Stimulated activated naive CD4-positive, alpha-beta T cell treated with Interleukin-2 at 50 U/mL for 16 hours (primary cell): ENCODE measurements around the gene TULP1.

Source experiments
- DNase-seq: peaks from one replicate; lab custom pipeline; 2025; lab: John Stamatoyannopoulos, UW

The TULP1 gene

DNA sequence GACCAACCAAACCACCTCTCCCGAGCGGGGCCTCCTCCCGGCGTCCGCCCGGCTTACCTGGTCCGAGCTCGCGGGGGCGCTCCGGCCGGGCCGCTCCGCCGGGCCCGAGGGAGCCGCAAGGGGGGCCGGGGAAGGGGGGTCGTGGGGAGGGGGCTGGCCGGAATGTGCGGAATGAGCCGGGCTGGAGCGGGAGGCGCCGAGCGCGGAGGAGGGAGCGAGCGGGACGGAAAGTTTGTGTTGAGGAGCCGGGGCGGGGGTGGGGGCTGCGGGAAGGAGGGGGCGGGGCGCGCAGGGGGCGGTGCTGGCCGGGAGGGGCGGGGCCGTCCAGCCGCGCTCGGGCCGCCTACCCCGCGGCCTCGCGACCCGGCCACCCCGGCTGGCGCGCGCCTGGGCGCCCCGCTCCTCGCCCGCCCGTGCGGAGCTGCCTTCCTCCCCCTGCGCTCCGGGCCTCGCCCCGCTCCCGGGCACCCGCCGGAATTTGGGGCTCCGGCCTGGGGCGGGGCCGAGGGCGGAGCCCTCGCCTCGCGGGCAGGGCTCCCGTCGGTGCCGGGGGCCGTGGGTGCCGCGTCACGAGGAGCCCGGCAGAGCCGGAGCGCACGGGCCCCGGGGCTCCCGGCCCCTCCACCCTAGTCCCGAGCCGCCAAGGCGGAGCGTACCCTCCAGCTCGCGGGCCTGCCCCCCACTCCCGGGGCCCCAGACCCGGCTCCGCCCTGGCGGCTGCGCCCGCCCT is 15.7 kb downstream of the TULP1 start, which contains the start of gene TEAD3:
Gene TEAD3, minus strand, starts transcription at position 239 of the 730 bp plus-strand sequence.
- peak; percentile 51 for DNase-seq

DNA sequence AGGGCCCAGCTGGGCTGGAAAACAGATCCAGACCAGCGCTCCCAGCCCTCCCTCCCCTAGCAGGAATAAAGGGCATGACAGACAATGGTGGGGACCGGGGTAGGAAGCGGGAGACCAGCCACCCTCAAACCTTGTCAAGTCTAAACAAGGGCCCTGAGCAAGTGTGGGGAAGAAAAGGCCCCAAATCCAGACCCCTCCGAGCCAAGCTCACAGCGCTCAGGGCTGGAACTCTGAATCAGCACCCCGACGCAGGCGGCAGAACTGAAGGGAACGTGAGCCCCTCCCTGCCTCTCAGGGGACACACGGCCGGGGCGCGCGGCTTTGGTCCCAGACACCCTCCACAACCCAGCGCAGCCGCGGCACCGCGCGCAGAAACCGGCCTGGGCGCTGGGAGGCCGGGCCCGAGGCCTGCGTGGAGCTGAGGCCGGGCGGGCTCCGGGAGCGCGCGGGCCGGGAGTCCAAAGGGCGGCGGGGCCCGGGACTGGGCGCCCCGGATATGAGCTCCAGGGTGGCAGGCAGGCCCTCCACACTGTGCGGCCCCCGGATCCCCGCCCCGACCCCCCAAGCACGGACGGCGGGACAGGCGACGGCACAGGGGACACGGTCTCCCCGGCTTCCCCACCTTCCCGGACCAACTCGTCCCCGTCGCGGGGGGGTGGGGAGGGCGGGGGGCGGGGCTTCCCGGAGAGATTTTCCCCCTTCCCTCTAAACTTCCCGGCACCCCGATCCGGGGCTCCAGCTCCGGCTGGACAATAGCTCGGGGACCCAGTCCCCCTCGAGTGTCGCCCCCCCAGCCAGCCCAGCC is 16.5 kb downstream of the TULP1 start:
- no peak for DNase-seq

DNA sequence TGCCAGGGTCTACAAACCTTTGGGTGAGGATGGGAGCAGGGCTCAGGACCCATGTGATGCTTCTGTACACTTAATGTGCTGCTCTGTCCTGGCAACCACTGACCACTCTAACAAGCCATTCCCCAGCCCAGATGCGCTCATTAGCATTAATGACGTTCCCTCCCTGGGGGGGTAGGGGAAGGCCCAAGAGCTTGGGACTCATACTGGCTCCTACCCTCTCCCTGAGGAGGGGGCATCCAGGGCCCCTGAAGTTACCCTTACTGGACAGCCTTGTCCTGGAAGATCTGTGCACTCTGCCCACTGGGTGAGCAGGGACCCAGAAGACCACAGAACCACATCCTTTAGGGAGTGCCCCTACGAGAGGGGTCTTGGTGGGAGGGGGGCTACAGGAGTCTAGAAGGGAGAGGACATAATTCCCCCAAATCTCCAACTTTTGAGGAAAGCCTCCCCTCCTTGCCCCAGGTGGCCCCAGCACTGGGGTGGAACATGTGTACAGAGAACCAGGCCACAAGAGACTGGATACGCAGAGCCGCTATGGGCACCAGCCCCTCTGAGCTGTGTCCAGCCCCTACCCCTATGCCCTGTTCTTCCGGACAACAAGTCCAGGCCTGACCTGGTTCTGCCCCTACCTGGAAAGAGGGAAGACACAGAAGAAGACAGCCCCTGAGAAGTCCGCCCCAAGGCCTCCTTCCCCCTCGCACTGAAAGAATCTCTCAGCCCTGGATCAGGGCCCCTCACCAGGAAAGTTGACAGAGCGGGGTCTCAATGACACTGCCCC is 17.2 kb downstream of the TULP1 start:
- DNase-seq = no peak

DNA sequence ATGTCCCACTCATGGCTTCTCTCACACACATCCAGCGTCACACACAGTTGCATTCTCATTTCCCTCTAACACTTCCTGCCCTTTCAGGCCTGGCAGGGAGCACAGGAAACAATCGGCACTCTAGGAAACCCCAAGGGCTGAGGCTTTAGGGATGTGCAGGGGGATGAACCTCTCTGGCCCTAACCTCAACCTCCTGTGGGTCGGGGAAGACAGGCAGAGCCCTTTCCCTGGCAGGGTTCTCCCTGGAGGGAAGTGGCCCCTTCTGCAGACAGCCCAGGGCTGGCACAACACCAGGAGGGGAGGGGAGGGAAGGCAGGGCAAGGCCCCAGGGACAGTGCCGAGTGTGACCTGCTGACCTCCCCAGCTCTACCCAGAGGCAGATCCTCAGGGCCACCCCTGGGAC is 18.5 kb downstream of the TULP1 start:
- DNase-seq = no peak

DNA sequence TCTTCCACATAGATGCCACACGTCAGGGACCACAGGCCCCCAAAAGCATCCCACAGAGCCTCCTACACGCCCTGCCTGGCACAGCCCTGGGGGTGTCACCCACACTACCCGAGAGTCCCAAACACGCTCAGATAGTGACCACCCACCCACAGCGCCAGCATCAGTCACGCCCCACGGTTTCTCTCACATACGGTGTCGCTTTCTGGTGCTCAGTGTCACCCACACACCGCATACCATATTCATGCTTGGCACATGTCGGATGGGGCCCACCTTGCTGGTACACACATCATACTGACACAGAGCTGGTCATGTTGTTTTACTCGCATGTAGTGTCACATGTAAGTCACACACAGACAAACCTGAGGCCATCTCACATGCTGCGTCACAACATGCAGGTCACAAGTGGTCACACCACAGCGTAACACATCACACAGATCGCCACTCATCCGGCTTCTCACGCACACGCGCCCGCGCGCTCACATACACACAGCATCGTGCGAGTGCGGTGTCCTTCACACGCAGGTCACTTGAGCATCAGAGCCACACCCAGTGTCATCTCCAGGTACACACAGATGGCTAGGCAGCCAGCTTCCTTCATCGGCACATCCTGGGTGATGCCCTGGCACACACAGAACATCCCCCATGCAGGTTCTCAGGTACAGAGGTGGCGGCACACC is 19.3 kb downstream of the TULP1 start:
- no peak for DNase-seq

DNA sequence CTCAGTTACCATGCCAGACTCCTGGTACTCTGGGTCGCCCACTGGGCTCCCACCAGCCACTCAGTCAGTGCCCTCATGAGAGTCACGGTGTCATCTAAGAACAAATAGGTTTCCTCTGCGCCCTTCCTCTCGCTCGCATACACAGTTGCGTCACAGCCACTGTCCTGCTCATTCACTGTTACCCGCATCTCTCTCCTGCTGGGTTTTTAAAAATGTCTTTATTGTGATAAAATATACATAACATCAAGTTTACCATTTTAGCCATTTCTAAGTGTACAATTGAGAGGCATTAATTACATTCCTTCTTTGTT is 19.8 kb downstream of the TULP1 start:
- no peak for DNase-seq

DNA sequence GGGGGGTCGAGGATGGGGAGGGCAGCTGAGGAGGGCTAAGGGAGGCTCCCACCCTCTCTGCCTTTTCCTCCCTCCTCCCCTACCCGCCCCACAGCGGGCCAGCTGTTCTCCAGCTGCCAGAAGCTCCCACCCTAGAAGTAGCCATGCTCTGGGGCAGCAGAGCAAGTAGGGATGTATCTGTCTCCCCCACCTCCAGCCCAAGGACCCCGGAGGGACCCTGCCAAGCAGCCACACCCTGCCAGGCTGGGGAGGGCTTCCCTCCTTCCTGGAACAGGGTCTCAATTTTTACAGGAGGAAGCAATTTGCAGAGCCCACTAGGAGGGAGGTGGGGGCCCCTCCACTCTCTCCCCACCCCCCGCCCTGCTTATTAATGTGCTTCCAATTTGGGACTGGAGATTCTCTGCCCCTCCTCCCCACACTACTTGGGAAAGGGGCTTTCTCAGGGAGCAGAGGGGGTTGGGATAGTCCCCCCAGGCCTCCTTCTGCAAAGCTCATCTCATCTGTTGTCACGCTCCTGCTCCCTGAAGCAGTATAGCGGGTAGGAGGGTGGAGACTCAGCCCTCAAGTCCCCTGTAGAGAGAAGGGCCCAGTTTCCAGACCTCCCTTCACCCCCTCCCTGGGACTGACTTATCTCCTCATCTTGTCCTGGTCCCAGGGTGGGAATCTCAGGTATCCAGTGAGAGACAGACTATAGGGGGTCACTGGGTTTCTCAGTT is 20.3 kb downstream of the TULP1 start:
- no peak for DNase-seq

DNA sequence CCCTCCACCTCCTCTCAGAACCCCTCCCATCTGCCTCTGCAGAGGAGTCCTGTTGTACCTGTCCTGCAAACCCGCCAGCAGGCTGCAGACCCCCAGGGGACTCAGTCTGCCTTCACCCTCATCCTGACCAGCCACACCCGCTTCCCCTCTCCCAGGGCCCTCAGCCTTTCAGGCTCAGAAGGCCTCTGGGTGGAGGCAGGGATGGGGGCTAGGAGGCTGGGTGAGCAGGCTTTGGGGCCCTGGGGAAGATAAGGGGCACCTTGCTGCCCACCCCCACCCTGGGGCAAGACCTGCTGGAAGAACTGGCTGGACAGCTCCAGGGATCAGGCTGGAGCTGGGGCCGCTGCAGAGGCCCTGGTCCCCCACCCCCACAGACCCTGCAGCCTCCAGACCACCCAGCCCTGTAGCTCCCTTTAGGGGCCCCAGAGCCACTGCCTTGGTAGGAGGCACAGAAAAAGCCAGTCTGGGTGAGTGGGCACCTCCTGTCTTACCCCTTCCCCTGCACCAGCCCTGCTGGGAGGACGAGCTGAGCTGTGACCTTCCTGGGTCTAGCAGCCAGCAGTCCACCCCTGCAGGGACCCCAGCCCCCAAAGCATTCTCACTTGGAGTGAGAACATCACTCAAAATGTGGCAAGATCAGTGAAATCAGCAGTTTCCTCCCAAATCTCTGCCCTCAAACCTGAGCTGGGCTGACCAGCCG is 21.0 kb downstream of the TULP1 start:
- no peak for DNase-seq

DNA sequence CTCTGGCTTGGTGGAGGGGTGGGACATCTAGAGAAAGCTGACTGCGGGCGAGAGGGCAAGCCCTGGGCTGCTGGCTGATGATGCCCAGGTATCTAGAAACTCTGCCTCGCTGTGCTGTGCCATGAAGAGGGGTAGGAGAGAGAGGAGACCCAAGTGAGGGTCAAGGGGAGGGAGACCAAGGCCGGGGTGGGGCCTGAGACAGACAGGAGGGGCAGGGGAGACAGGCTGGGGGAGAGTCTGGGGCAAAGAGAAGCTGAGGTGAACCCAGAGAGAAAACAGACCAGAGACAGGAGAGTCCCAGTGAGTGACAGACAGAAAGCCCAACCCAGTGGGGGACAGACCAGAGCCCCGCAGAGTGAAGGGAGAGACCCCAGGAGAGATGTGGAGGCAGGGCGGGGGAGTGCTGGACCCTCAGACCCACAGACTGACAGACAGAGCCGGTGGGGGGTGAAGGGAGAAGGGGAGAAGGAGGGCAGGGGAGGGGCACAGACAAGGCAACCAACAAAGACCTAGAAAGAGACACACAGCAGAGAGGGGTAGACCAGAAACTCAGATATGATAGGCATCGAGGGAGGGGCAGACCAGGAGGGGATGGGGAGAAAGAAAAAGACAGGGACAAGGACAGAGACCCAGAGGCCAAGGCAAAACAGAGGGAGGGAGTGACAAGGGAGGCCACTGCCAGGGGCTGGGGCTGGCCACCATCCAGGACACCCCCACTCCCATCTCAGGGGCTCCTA is 21.7 kb downstream of the TULP1 start:
- no peak for DNase-seq

DNA sequence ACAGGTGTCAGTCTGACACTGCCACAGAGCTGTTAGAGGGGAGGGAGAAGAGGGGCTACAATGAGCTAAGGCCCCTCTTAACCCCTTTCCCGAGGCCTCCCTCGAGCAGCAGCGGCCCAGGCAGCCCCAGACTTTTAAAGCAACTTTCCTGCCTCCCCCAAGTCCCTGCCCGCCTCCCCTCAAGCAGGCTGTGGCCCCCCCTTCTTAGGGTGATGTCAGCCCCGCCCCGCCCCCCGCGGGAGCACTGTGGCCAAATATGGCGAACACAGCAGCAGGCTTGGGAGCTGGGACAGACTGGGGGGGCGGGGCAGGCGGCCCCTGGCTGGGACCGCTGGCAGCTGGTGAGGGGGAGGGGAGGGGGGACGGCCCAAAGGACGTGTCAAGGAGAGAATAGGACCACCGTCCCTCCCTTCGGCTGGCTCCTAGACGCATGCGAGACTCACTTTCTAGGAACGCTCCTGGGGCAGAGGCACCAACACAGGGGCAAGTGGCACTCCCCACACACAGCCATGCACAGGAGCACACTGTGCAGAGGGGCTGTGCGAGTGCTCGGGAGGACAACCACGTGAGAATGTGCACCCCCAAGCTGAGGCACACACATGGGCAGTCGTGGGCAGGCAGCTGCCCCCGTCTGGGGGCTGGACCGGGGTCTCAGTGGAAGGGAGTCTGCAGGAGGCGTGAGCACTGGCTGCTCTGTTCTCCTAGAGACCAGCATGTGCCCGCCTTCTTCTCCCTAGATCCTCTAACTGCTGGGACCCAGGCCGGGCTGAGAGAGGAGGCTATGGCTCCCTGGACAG is 22.5 kb downstream of the TULP1 start:
- DNase-seq = no peak

DNA sequence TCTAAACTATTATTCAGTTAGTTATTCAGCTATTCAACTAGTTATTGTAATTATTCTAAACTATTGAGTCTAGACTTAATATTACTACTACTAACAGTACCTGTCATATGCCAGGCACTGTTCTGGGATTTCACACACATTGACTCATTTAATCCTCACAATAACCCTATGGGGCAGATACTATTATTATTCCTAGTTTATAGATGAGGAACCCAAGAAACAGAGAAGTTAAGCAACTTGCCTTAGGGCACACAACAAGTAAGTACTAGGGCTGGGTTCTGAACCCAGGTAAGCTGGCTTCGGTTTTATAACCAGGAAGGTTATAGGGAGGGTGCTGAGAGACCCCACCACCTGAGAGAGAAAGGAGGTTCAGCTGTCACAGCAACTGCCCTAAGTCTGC is 23.6 kb downstream of the TULP1 start:
- DNase-seq = no peak

DNA sequence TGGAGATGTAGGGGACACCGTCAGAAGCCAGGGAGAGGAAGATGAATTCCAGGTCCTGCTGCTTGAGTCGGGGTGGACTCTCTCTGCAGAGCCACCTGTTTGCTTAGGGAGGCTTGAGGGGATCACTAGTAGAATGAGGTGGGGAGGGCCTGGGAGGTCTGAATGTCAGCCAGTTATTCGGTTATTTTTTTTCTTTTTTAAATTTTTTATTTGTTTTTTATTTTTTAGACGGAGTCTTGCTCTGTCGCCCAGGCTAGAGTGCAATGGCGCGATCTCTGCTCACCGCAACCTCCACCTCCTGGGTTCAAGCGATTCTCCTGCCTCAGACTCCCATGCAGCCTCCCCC is 24.2 kb downstream of the TULP1 start:
- DNase-seq = no peak

DNA sequence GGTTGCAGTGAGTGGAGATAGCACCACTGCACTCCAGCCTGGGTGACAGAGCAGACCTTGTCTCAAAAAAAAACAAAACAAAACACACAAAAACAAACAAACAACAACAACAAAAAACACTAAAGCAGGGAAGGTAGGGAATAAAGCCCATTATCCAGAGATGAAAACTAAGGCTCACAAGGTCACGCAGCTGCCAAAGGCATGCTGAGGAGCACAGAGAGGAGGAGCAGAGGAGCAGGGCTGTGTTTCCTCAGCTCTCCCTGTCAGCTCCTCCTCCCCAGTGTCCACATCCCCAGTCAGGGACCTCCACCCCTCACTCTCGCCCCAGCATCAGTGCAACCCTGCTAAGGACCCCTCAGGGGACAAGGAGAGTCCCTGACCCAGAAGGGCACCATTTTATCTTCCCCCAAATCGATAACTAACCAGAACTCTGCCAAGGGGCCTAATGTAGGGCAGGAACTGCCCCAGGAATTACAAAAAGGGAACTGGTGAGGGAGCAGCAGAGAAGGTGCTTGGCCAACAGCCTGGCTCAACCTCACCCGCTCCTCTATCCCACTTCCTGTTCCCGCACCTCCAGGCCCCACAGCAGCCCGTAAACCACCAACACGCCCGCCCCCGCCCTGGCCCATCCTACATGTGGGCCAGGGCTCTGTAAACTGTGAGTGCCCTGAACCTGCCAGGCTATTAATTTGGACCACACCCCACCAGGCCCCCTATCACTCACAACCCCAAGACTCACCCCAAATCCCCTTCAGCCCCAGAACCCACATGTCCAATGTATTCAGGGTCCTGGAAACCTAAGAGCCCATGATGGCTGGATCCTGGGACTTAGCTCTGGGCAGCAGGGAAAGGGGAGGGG is 24.8 kb downstream of the TULP1 start:
- no peak for DNase-seq

DNA sequence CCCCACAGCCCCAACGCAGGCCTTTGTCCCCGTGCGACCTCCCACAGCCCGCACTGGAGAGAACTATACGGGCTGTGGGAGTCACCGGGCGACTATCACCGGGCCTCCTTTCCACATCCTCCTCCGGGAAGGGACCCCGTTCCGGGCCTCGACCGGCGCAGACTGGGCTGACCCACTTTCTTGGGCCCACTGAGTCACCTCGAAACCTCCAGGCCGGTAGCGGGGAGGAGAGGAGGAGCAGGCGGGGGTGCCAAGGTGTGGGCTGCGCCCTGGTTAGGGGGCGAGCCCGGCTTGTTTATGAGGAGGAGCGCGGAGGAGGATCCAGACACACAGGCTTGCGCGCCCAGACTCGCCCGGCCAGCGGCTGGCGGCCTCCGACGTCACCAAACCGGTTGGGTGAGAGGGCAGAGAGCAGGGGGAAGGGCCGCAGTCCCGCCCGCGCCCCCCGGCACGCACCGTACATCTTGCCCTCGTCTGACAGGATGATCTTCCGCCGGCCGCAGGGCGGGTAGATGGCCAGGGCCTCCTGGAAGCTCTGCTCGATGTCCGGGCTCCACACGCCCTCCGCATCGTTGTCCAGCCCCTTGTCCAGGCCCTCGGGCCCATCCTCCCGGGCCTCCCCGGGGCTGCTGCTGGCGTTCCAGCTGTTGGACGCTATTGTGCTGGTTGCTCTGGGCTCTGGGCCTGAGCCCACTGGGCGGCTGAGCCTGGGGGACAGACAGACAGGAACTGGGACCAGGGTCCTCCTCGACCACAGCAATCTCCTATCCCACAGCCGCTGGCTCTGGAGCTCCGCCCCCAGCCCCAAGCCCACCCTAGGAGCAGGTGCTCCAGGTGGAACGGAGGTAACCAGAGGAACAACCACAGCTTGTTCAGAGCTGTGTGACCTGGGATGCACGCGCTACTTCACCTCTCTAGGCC is 26.4 kb downstream of the TULP1 start:
- DNase-seq = no peak

DNA sequence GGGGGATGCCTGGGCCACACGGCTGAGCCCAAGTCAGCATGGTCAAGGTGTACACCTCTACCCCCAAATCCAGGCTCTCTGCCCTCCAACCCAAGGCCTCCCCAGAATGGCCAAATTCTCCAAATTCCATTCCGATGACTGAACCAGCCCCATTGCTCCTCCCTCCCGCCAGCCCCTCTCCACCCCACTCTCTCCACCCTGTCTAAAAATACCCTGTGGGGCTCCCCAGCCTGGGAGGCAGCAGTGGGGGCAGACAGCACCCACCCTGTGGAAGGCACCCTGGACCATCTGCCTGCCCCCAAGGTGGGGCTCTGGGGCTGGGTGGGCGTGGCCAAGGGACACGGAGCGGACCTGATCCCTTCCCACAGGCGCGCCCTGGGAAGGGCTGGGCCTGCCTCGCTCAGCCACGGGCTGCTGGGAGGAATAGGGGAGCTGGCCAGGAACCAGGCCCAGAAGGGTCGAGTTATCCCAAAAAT is 27.3 kb downstream of the TULP1 start:
- DNase-seq = no peak

DNA sequence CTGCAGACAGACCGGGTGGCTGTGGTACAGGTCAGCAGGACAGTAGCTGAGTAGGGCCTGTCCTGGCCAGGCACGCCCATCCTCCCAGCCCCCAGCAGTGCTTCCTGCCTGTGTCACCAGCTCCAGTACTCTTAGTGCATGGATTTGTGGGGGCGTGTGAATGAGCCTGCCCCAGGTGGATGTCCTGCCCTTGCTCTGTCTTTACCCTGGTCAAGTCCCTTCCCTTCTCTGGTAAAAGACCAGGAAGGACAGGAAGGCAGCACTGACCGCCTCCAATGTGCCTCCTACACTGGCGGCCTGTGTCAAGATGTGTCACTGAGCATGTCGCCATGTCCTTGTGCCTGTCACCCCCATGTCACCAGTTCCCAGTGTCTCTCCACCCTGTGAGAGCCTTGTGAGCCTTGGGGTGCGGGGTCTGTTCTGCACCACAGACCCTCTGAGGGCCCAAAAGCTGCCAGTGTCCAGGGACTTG is 27.7 kb downstream of the TULP1 start:
- DNase-seq = no peak
